Measurements from ENCODE around the gene FGD3.

Gene FGD3

DNA sequence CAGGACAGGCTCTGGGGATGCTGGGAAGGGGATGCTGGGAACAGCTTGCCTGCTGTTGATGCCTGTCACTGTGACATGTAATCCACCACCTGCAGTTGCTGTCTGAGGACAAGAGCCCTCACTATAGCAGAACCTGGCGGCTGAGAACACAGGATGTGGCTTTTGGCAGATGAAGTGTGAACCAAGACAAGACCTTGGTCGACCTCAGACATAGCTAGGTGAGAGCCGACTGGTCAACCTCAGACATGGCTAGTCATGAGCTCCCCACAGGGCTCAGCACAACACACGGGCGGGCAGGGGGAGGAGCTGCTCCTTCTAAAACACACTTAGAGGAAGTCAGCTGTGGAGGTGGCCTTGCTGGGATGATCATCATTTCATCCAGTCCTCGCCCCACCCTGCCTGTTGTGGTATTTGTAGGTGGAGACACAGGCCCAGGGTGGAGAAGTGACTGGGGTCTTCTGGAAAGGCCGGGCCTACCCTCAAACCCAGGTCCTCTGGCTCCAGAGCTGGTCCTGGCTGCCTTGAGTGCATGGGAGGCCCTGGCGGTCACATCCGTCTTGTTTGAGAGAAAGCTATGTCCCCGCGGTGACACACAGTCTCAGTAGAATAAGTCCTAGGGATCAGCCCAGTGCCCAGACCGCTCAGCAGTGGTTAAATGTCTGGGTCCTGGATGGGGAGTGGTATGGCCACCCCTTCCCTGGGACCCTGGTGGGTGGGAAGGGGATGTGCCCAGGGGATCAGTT is 117.2 kb downstream of the FGD3 start:
- H3K4me3 ChIP-seq (ENCODE audit: low read depth, low read length), result no peak overlapping the region
- DNase-seq (ENCODE audit: low read depth), result peak; percentile 35

DNA sequence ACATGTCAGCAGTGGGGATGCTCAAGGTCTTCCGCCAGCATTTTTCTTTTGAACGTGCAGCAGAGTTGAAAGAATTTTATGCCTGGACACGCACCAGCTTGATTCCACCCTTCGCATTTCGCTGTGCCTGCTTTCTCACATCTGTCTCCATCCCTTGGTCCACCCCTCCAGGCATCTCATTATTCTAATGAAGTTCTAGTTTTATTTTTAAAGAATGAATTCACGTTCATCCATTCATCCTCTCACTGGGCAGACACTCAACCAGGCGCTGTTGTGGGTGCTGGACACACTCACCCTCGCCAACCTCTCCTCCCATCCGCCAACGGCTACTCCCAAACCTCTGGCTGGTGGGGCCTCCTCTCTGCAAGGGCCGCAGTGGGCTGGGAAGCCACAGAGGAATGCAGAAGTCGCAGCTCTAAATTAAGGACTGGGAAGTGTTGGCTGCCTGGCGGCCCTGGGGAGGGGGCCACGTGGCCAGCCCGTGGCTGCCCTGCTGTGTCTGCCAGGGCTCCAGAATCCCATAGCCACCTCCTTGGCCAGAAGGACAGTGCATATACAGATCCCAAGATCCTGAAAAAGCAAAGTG is 117.9 kb downstream of the FGD3 start:
- DNase-seq (ENCODE audit: low read depth), result no peak
- H3K4me3 ChIP-seq (ENCODE audit: low read depth, low read length), result no peak overlapping the region
- TF ChIP-seq, protein P1, sequence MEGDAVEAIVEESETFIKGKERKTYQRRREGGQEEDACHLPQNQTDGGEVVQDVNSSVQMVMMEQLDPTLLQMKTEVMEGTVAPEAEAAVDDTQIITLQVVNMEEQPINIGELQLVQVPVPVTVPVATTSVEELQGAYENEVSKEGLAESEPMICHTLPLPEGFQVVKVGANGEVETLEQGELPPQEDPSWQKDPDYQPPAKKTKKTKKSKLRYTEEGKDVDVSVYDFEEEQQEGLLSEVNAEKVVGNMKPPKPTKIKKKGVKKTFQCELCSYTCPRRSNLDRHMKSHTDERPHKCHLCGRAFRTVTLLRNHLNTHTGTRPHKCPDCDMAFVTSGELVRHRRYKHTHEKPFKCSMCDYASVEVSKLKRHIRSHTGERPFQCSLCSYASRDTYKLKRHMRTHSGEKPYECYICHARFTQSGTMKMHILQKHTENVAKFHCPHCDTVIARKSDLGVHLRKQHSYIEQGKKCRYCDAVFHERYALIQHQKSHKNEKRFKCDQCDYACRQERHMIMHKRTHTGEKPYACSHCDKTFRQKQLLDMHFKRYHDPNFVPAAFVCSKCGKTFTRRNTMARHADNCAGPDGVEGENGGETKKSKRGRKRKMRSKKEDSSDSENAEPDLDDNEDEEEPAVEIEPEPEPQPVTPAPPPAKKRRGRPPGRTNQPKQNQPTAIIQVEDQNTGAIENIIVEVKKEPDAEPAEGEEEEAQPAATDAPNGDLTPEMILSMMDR (conservative IDR thresholded peaks at IDR 0.05; ENCODE audit: low read depth, low read length), result no peak

More for the DNA sequence above, 117.2 kb downstream of the FGD3 start:
- TF ChIP-seq, protein P1 (conservative IDR thresholded peaks at IDR 0.05; ENCODE audit: low read depth, low read length), result no peak

DNA sequence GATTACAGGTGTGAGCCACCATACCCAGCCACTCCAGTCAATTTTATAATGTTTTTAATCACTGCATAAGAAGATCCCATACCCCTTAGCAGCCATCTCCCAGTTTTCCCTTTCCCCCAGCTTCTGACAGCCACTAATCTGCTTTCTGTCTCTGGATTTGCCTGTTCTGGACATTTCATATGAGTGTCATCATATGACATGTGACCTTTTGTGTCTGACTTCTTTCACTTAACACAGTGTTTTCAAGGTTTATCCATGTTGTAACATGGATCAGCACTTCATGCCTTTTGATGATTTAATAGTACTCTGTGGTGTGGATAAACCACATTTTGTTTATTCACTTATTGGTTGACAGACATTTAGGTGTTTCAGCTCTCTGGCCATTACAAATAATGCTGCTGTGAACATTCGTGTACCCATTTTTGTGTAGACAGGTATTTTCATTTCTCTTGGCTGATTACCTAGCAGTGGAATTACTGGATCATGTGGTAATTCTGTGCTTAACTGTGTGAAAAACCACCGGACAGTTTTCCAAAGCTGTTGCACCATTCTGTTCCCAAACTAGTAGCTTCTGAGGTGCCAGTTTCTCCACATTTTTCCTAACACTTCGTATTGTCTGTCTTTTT is 119.8 kb downstream of the FGD3 start:
- TF ChIP-seq, protein P1 (conservative IDR thresholded peaks at IDR 0.05; ENCODE audit: low read depth, low read length), result no peak
- DNase-seq (ENCODE audit: low read depth), result no peak

DNA sequence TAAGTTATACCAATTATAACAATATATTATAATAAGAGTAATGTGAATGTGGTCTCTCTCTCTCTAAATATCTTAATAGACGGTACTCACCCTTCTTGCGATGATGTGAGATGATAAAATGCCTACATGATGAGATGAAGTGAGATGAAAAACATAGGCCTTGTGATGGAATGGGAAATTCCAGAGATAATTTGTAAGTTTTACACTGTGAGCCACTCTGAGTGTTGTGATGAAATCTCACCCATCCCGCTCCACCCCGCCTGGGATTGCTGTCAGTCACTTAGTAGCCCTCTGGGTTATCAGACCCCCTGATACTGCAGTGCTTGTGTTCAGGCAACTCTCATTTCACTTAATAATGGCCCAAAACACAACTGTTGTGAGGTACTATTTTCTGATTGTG is 121.6 kb downstream of the FGD3 start:
- DNase-seq (ENCODE audit: low read depth), result no peak
- H3K4me3 ChIP-seq (ENCODE audit: low read depth, low read length), result no peak overlapping the region
- TF ChIP-seq, protein P1 (conservative IDR thresholded peaks at IDR 0.05; ENCODE audit: low read depth, low read length), result no peak

More for the DNA sequence above, 119.8 kb downstream of the FGD3 start:
- no peak overlapping the region for H3K4me3 ChIP-seq (ENCODE audit: low read depth, low read length)

DNA sequence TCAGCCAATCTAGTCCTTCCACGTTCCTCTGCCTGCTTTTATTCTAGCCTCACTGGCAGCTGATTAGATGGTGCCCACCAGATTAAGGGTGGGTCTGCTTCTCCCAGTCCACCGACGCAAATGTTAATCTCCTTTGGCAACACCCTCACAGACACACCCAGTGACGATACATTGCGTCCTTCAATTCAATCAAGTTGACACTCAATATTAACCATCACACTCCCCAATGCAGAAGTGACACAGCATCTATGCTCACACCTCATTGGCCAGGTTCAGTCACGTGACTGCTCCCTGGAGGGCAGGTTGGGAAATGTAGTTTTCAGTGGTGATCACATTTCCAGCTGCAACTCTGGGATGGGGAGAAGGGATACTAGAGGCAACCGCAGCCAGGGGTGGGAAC is 124.1 kb downstream of the FGD3 start:
- DNase-seq (ENCODE audit: low read depth), result peak; percentile 52
- H3K4me3 ChIP-seq (ENCODE audit: low read depth, low read length), result no peak overlapping the region
- TF ChIP-seq, protein P1 (conservative IDR thresholded peaks at IDR 0.05; ENCODE audit: low read depth, low read length), result no peak

DNA sequence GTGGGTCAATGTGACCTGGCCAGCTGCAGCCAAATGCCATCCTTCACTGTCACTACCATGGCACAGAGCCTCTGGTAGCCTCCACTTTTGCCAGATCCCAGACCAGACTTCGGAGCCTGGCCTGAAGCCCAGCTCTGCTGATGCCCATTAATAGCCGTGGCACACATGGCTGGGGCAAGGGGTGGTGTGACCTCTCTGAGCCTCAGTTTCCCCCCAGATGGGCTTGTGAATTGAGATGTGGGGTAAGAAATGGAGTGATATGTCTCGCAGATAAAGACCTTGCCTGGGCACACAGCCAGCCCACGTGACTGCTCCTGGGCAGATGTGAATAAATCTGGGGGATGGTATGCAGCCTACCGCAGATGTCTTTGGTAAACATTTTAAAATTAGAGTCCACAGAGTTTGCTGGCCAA is 125.1 kb downstream of the FGD3 start:
- TF ChIP-seq, protein P1 (conservative IDR thresholded peaks at IDR 0.05; ENCODE audit: low read depth, low read length), result no peak
- peak; percentile 79 for DNase-seq (ENCODE audit: low read depth)

More for the DNA sequence above, 125.1 kb downstream of the FGD3 start:
- no peak overlapping the region for H3K4me3 ChIP-seq (ENCODE audit: low read depth, low read length)

Measured in choroid plexus epithelial cell (primary cell).